Stimulated activated CD4-positive, alpha-beta T cell treated with anti-CD3 and anti-CD28 coated beads, TNF-alpha, amount 100 ng/mL, for 1 hour (primary cell): ENCODE results near the gene FGF23.
"Not testable (repeated sequence)": the region's sequence is repeated elsewhere in the genome, so short reads cannot be mapped to it uniquely, and the experiment has no call there.

Source experiments
- DNase-seq, 3 donors: peaks; one replicate each; pipeline ENCODE4 v3.0.0-alpha.2; 2020; ENCODE audit warnings: low read depth in 3 of 3, low spot score in 1 of 3

FGF23 gene

GRCh38 chr12:4379405-4379804 lies at the start of gene FGF23:
Gene FGF23 (minus strand): TSS chr12:4379712. CDS start chr12:4379582, 130 bp downstream.
- no peak for DNase-seq

DNA sequence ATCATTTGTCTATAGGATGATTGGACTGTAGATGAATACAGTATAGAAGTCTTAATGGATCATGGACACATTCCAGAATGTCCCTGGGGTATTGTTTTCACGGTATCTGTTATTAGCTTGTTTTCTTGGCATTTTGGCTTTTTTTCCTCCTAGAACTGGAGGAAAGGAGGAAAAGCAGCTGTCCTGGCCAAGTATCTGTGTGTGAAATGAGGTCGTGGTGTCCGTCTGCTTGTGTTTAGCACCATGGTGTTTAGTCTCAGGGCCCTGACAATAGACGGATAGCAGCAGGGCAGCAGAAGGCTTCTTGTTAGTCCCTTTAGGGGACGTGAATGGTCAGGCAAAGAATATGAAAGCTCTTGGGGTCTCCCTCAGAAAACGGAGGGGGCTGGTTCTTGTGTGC lies 44.9 kb upstream of the FGF23 start:
- DNase-seq, result no peak

DNA sequence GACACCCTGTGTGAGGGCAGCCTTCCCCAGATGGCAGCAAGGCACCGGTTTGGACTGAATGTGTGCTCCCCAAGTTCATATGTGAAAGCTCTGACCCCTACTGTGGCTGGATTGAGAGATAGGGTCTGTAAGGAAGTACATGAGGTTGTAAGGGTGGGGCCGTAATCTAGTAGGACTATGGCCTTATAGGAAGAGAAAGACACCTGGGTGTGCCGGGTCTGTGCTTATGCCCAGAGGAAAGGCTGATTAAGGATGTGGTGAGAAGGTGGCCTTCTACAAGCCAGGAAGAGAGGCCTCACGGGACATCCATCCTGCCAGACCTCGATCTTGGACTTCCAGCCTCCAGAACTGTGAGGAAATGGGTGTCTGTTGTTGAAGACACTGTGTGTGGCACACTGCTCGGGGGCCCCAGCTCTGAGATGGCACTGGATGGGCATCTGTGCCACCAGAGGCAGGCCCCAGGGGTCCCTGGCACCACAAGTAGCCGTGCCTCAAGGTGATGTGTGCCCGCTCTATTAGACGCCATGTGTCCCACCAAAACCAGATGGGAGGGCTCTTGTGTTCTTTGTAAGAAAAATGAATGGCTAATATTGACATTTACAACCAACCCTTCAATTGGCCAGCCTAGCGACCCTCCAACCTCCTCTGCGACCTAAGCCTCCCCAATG lies 44.1 kb upstream of the FGF23 start:
- no peak for DNase-seq

DNA sequence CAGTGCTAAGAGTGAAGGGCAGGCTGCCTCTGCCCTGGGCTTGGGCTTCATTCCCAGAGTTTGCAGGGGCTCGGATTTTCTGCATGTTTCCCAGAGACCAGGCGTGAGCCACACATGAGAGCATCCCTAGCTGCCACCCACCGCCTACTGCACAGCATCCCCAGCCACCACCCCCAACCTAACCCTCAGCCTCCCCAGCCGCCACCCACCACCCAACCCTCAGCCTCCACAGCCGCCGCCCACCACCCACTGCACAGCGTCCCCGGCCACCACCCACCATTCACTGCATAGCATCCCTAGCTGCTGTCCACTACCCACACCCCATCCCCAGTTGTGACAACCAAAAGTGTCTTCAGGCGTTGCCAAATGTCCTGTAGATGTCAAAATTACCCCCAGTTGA lies 43.5 kb upstream of the FGF23 start:
- no peak for DNase-seq

GRCh38 chr12:4421590-4422031 lies 42.1 kb upstream of the FGF23 start:
- DNase-seq, result no peak

- DNase-seq, result no peak
Observed at GRCh38 chr12:4420138-4420670, 40.7 kb upstream of the FGF23 start.

DNA sequence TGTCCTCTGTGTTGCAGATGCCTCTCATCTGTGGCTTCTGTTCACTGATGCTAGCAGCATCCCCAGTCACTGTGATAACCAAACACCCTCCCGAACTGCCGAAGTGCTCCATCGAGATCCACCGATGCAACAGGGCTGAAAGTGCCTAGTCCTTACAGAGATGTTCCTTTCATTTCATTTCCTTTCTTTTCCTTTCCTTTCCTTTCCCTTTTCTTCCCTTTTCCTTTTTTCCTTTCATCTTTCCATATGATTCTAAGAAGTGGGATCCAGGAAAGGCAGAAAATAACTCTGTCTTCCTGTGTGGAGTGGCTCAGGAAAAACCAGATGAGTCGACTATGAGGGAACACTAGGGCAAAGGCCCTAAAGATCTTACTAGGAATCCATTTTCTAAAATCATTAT lies 39.4 kb upstream of the FGF23 start:
- DNase-seq, result no peak

GRCh38 chr12:4417936-4418335 lies 38.4 kb upstream of the FGF23 start:
- DNase-seq, result no peak

DNA sequence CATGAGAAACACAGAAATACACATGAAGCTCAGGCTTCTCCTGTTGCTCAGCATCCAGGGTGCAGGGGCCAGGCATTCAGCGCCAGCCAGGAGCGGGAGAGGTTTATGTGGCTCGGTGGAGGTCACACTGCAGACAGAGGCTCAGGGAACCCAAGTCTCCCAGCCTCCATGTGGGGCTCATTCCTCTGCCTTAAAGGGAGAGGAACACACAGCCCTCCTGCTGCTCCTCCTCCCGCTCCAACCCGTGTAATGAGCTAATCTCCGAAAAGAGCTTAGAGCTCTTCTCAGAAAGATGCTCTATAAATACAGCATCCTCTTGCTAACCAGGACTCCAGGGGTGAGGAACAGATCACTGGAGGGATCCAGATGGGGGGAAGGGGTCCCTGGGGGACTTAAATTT lies 37.9 kb upstream of the FGF23 start:
- DNase-seq, result no peak

- DNase-seq, result no peak
Observed at GRCh38 chr12:4416276-4416675, 36.8 kb upstream of the FGF23 start.

DNA sequence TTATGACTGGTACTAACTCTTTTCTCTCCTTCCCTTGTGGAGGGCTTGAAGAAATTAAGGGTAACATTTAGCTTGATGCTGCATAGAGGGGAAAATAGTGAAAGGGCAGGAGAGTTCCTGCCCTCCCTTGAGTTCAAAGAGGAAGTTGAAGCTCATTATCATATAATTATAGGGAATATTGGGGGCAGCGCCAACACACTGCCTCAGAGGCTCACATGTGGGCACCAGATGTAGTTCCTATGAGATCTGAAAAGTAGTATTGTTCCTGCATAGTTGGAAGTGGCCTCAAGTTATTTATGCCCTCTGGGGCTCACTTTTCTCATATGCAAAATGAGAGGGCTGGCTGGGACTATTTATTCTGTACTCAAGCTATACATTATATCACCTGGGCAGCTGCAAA lies 33.0 kb upstream of the FGF23 start:
- no peak for DNase-seq

DNA sequence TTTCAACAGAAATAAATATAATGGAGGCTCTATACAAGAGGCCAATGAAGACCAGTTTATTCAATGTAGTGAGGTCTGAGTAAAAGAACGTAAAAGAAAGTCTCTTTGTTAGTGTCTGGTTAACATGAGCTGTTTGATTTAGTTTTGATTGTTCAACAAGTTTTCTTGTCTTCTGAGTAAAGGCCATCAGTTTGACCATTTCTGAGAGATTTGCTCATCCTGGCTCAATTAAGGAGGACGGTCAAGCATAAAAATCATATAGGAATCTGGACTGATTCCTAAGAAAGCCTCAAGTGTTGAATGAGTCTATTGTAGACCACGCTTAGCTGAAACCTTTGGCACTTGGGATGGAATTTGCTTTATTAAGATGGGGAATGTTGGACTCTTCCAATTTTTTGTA lies 32.5 kb upstream of the FGF23 start:
- DNase-seq, result no peak

DNA sequence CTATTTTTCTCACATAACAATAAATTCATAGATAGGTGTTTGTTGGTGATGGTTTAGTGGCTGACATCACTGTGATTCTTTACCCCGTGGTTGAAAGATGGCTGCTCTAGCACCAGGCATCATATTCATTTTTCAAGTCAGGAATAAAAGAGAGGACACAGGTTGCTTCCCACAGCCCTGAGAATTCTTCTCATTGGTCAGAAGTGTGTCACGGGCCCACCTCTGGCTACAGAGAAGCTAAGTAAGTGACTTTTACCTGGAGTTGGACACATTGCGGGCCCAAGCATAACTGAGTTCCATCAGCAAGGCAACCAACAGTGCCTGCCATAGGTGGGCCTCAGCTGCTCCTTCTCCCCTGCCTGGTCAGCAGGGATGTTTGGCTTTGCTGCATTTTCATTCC lies 27.6 kb upstream of the FGF23 start:
- DNase-seq, result no peak

DNA sequence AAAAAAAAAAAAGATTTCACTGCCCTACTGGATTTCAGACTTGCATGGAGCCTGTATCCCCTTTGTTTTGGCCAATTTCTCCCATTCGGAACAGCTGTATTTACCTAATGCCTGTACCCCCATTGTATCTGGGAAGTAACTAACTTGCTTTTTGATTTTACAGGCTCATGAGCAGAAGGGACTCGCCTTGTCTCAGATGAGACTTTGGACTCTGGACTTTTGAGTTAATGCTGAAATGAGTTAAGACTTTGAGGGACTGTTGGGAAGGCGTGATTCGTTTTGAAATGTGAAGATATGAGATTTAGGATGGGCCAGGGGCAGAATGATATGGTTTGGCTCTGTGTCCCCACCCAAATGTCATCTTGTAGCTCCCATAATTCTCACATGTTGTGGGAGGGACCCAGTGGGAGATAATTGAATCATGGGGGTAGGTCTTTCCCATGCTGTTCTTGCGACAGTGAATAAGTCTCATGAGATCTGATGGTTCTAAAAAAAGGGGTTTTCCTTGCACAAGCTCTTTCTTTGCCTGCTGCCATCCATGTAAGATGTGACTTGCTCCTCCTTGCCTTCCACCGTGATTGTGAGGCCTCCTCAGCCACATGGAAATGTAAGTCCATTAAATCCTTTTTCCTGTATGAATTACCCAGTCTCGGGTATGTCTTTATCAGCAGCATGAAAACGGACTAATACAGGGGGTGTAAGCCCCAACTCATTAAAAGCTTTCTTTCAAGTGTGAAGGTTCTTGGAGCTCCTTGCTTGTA lies 25.5 kb upstream of the FGF23 start:
- not testable (repeated sequence) for DNase-seq

DNA sequence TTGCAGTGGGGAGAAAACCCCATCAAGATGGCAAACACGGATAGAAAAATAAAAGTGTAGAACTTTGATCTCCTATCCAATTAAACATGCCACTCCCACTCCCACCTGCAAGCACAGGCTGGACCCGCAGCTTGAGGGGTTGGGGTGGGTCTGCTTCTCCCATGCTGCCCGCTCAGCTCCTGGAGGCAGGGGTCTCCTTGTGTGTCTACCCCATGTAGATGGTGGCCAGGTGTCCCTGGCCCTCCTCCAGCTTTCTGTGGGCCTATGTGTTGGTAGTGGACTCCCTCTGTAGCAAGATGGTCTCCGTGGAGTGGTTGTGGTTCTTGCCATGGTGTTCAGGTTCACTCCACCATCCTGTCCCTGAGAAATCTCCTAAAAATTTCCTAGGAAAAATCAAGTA lies 23.5 kb upstream of the FGF23 start:
- DNase-seq, result no peak

DNA sequence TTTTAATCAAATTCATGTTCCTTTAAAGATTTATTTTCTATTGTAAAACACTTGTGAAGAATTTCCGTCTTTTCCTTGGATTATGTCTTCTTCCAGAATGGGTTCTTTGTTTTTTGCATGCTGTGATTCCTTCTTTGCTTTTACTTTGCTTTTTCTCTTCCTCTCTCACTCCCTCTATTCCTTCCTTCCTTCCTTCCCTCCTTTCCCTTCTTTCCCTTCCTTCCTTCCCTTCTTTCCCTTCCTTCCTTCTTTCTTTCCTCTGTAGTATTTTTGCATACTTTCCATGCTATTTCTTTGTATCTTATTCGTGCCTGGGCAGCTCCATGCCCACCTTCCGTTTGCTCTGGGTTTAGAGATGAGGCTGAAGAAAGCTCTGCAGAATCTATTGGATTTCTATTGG lies 21.6 kb upstream of the FGF23 start:
- DNase-seq, result no peak

- no peak for DNase-seq
Observed at GRCh38 chr12:4395818-4396217, 16.3 kb upstream of the FGF23 start.

- no peak for DNase-seq
Observed at GRCh38 chr12:4393211-4393610, 13.7 kb upstream of the FGF23 start.

DNA sequence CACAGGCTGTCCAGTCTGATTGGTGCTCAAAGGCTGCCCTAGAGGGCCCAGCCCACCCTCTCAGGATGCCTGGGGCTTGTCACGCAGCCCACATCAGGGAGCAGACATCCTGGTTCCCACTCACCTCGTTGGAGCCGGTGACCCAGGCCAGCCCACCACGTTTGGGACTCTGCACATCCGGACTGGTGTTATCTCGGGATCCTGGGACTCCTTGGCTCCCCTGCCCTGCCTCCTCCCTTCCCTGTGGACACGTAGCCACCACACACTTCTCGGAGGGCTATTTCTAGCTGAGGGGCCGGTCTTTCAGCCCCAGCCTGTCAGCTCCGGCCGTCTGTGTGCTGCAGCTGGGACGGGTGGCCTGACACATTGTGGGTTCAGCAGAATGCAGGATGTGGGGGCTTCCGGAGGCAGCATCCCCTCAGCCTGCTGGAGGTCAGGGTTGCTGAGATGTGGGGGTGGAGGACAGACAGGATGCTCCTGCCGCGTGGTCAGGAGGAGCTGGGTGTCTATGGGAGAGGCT lies 12.8 kb upstream of the FGF23 start:
- DNase-seq, result no peak

DNA sequence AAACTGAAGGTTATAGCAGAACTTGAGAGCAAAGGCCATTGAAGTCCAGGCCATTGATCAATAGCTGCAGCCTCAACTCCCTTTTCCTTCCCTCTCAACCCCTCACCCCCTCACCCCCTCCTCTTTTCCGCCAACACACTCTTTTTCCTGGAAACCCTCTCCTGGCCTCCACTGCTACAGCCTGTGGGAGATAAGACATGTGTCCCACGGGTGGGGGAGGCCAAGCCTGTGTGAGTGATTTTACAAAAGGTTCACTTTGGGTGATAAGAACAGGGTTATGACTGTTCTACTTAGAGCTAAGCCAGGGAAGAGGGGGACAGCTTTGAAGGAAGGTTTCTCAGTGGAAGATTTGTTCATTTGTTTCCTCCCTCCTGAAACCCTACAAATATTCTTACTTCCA lies 9.2 kb upstream of the FGF23 start:
- no peak for DNase-seq

DNA sequence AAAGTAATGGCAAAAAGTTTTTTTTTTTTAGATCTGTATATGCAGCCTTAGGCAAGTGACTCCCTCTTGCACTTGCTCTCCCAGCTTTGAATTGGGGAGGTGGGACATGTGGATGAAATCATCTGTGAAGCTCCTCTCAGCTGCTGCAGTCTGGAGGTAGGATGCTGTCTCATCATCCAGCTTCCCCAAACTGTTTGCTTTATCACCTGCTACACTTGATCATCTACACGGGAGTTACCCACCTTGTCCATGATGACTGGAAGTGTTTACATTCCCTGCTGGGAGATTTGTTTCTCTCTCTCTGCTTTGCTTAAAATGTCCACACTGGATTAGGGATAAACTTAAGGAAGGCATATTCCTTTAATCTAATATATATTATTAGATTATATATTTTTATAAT lies 8.5 kb upstream of the FGF23 start:
- no peak for DNase-seq

DNA sequence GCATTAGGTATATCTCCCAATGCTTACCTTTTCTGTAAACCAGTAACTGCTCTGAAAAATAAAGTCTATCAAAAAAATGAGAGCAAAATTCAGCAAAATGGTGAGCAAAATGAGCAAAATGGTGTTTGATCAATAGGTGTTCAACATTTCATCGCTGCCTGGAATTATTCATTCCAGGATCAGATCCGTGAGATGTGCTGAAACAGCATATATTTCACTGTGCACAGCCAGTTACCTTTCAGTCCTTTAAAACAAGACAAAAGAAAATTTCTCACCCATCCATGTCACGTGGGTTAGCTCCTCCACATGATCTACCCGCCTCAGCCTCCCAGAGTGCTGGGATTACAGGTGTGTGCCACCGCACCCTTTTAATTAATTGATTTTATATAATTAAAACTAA lies 8.1 kb upstream of the FGF23 start:
- no peak for DNase-seq
